OCI-LY1 (cell line): ENCODE results near the gene HDAC10.

Experiments used
- H2AFZ ChIP-seq: fragments of 200-600 bp; sonication (generic), shearing (Covaris generic); 2 replicates; pipeline ENCODE4 v1.6.0; 2014; ENCODE audit warnings: antibody characterized with exemption, mild to moderate bottlenecking, low read length
- H3F3A ChIP-seq: fragments of 200-600 bp; sonication (generic), shearing (Covaris generic); 2 replicates; pipeline ENCODE4 v1.6.0; 2014; ENCODE audit warnings: mild to moderate bottlenecking, antibody characterized with exemption, low read length, moderate library complexity; ENCODE audit not compliant: insufficient read depth
- H3K27ac ChIP-seq: fragments of 200-600 bp; sonication (generic); 2 replicates; pipeline ENCODE4 v1.5.1; 2014; ENCODE audit warnings: low read length, mixed run types, mild to moderate bottlenecking, low read depth; ENCODE audit not compliant: poor library complexity, severe bottlenecking
- H3K27me3 ChIP-seq: fragments of 200-600 bp; sonication (generic); 2 replicates; pipeline ENCODE4 v1.6.0; 2014; ENCODE audit warnings: antibody characterized with exemption, mild to moderate bottlenecking, low read length, moderate library complexity; ENCODE audit not compliant: insufficient read depth
- H3K36me3 ChIP-seq: fragments of 200-600 bp; sonication (generic); 2 replicates; pipeline ENCODE4 v1.6.1; 2014; ENCODE audit warnings: mild to moderate bottlenecking, antibody characterized with exemption, low read length, moderate library complexity, mixed read lengths; ENCODE audit not compliant: insufficient read depth
- H3K4me1 ChIP-seq: fragments of 200-600 bp; sonication (generic); 2 replicates; pipeline ENCODE4 v1.5.1; 2014; ENCODE audit warnings: mild to moderate bottlenecking, low read length, moderate library complexity; ENCODE audit not compliant: insufficient read depth, severe bottlenecking
- H3K4me2 ChIP-seq: fragments of 200-600 bp; sonication (generic), shearing (Covaris generic); 2 replicates; pipeline ENCODE4 v1.6.1; 2014; ENCODE audit warnings: low read length
- H3K4me3 ChIP-seq: fragments of 200-600 bp; sonication (generic); 2 replicates; pipeline ENCODE4 v1.5.1; 2014; ENCODE audit warnings: low read length, low read depth, mild to moderate bottlenecking, mixed read lengths; ENCODE audit not compliant: poor library complexity, severe bottlenecking
- H3K79me2 ChIP-seq: fragments of 200-600 bp; shearing (Covaris generic); 2 replicates; pipeline ENCODE4 v1.6.1; 2016; ENCODE audit warnings: mixed run types, low read length, mixed read lengths; ENCODE audit not compliant: insufficient read depth
- H3K9ac ChIP-seq: fragments of 200-600 bp; sonication (generic), shearing (Covaris generic); 2 replicates; pipeline ENCODE4 v1.6.1; 2014; ENCODE audit warnings: mild to moderate bottlenecking, low read length, mixed read lengths
- H3K9me2 ChIP-seq: fragments of 200-600 bp; sonication (generic), shearing (Covaris generic); 2 replicates; pipeline ENCODE4 v1.6.1; 2014; ENCODE audit warnings: low read depth, mild to moderate bottlenecking, low read length, mixed read lengths
- H3K9me3 ChIP-seq: fragments of 200-600 bp; shearing (Covaris generic); 2 replicates; pipeline ENCODE4 v1.6.1; 2014; ENCODE audit warnings: low read length, mixed read lengths
- H4K20me1 ChIP-seq: fragments of 200-600 bp; sonication (generic), shearing (Covaris generic); 2 replicates; pipeline ENCODE4 v1.6.0; 2016; ENCODE audit warnings: mild to moderate bottlenecking, low read length; ENCODE audit not compliant: insufficient read depth
- CTCF ChIP-seq: fragments of 200-600 bp; sonication (generic), shearing (Covaris generic); IDR thresholded peaks from 2 replicates; pipeline ENCODE4 v1.5.1; 2017; ENCODE audit warnings: mild to moderate bottlenecking, antibody characterized with exemption, low read length, moderate library complexity, mixed read lengths
- EZH2 ChIP-seq: fragments of 200-600 bp; sonication (generic), shearing (Covaris generic); IDR thresholded peaks from 2 replicates; pipeline ENCODE4 v1.8.0; 2017; ENCODE audit warnings: borderline replicate concordance, mixed run types, mild to moderate bottlenecking, antibody characterized with exemption, low read length, moderate library complexity, mixed read lengths

HDAC10 gene

GRCh38 chr22:50281384-50281760 is 30.3 kb upstream of the HDAC10 start:
- H3K4me3 ChIP-seq, result no peak overlapping the region
- H4K20me1 ChIP-seq, result no peaks in the 10 kb centered on the region

DNA sequence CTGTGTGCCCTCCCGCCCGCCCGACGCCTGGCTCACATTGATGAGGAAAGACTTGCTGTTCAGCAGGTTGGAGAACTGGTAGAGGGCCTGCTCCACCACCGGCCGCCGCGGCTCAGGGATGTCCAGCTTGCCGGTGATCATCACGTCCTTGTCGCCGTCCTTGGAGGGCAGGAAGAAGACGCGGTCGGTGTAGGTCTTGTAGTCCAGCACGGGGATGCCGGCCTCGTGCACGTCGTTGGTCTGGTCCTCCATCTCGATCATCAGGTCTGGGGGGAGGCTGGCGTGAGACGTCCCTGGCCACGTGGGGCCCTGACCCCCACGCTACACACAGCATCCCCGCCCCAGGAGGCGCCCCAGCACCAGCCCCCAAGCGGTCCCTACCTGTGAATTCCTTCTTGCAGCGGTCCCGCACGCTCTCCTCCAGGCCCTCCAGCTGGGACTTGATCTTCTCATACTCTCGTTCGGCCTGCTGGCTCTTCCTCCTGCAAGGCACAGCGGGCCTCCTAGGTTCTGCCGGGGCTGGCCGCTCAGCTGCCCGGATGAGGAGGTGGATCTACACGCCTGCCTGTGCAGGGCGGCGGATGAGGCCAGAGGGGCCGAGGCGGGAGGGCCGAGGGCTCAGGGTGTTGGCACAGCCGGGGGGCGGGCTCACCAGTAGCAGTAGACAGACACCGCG is 29.8 kb upstream of the HDAC10 start:
- Histone ChIP-seq H3K9ac (no peak overlapping the region), H3K9me3 (no peaks in the 10 kb centered on the region), H3K79me2 (no peaks in the 10 kb centered on the region), H3K9me2 (no peaks in the 10 kb centered on the region), H4K20me1 (no peaks in the 10 kb centered on the region), H3K27me3 (peaks cover 10% of the 10 kb centered on the region; the same call in 1 of the 2 replicates), H2AFZ (no peak overlapping the region), H3K36me3 (no peaks in the 10 kb centered on the region), H3F3A (no peaks in the 10 kb centered on the region), H3K4me2 (no peak overlapping the region), H3K4me1 (no peaks in the 10 kb centered on the region), H3K27ac (no peak overlapping the region), H3K4me3 (no peak overlapping the region)
- TF ChIP-seq CTCF, result no peak
- no peak for TF ChIP-seq EZH2

More at GRCh38 chr22:50281384-50281760, 30.3 kb upstream of the HDAC10 start:
- Histone ChIP-seq H3K9me2 (no peaks in the 10 kb centered on the region), H3K27ac (no peak overlapping the region), H2AFZ (no peak overlapping the region), H3K4me2 (no peak overlapping the region), H3K36me3 (no peaks in the 10 kb centered on the region), H3K9ac (no peak overlapping the region), H3F3A (no peaks in the 10 kb centered on the region), H3K9me3 (no peaks in the 10 kb centered on the region), H3K4me1 (no peaks in the 10 kb centered on the region), H3K27me3 (peaks cover 15% of the 10 kb centered on the region), H3K79me2 (no peaks in the 10 kb centered on the region)
- TF ChIP-seq CTCF (no peak), EZH2 (no peak)

- Histone ChIP-seq H3K9me3 (no peaks in the 10 kb centered on the region), H3K27ac (no peak overlapping the region), H2AFZ (no peak overlapping the region), H3K79me2 (no peaks in the 10 kb centered on the region), H3K27me3 (peaks cover 7% of the 10 kb centered on the region; the same call in 1 of the 2 replicates), H4K20me1 (no peaks in the 10 kb centered on the region), H3K4me3 (no peak overlapping the region), H3K4me2 (no peak overlapping the region), H3K9ac (no peak overlapping the region), H3K36me3 (no peaks in the 10 kb centered on the region), H3F3A (no peaks in the 10 kb centered on the region), H3K9me2 (no peaks in the 10 kb centered on the region), H3K4me1 (no peaks in the 10 kb centered on the region)
- no peak for TF ChIP-seq CTCF
- TF ChIP-seq EZH2, result no peak
Measured at GRCh38 chr22:50280022-50280707, 29.1 kb upstream of the HDAC10 start.
